NCI-H2081 (cell line): ENCODE measurements around the gene KBTBD4.
A peak's percentile ranks its signal among the peaks of the same experiment; 100 is the strongest.

Experiments
- DNase-seq, 2 experiments: peaks; one replicate each; lab custom pipeline; 2025; lab: John Stamatoyannopoulos, UW

KBTBD4 gene

GRCh38 chr11:47578524-47579494, at the start of gene KBTBD4, which contains the start of gene NDUFS3:
Gene KBTBD4, minus strand, starts transcription at chr11:47578970. Its CDS starts 19 bp downstream, at chr11:47578951.
Gene NDUFS3, plus strand, starts transcription at chr11:47579074. Its CDS starts 18 bp downstream, at chr11:47579092.
- DNase-seq: peak; percentile 89 to 94

GRCh38 chr11:47628026-47628425, 49.3 kb upstream of the KBTBD4 start:
- DNase-seq: no peak

- DNase-seq: no peak
Measured at GRCh38 chr11:47626234-47626633, 47.5 kb upstream of the KBTBD4 start.

- no peak for DNase-seq
Measured at GRCh38 chr11:47620836-47621378, 42.1 kb upstream of the KBTBD4 start.

GRCh38 chr11:47617417-47617809, 38.6 kb upstream of the KBTBD4 start:
- no peak for DNase-seq

- peak; percentile 50 to 58 for DNase-seq
Measured at GRCh38 chr11:47616726-47617416, 38.1 kb upstream of the KBTBD4 start.

GRCh38 chr11:47615249-47615648, 36.5 kb upstream of the KBTBD4 start:
- DNase-seq: no peak

- no peak for DNase-seq
Measured at GRCh38 chr11:47611348-47611794, 32.6 kb upstream of the KBTBD4 start.

- DNase-seq: no peak
Measured at GRCh38 chr11:47609675-47610074, 30.9 kb upstream of the KBTBD4 start.

- no peak for DNase-seq
Measured at GRCh38 chr11:47607380-47607779, 28.6 kb upstream of the KBTBD4 start.

GRCh38 chr11:47606731-47607130, 28.0 kb upstream of the KBTBD4 start:
- no peak for DNase-seq

GRCh38 chr11:47605921-47606320, 27.2 kb upstream of the KBTBD4 start:
- DNase-seq: no peak

GRCh38 chr11:47603295-47603694, 24.5 kb upstream of the KBTBD4 start:
- DNase-seq: no peak

GRCh38 chr11:47599902-47600301, 21.1 kb upstream of the KBTBD4 start:
- no peak for DNase-seq

GRCh38 chr11:47595967-47596366, 17.2 kb upstream of the KBTBD4 start:
- DNase-seq: no peak

- DNase-seq: no peak
Measured at GRCh38 chr11:47595029-47595428, 16.3 kb upstream of the KBTBD4 start.

- DNase-seq: no peak
Measured at GRCh38 chr11:47593934-47594855, 15.4 kb upstream of the KBTBD4 start, which contains the start of gene C1QTNF4. Gene C1QTNF4, minus strand, starts transcription at chr11:47594411. Its CDS starts 3,601 bp downstream, at chr11:47590810.

- no peak for DNase-seq
Measured at GRCh38 chr11:47593492-47593933, 14.7 kb upstream of the KBTBD4 start.

GRCh38 chr11:47592970-47593369, 14.2 kb upstream of the KBTBD4 start:
- DNase-seq: no peak

GRCh38 chr11:47592251-47592650, 13.5 kb upstream of the KBTBD4 start:
- no peak for DNase-seq

GRCh38 chr11:47591764-47592163, 13.0 kb upstream of the KBTBD4 start:
- no peak for DNase-seq
